CD4-positive, alpha-beta T cell treated with Interleukin-17A for 1 hour (primary cell): ENCODE measurements around the gene HES5.
A peak's percentile ranks its signal among the peaks of the same experiment; 100 is the strongest.

Experiments used
- DNase-seq: peaks from one replicate; pipeline ENCODE4 v3.0.0-alpha.2; 2020

HES5 gene

DNA sequence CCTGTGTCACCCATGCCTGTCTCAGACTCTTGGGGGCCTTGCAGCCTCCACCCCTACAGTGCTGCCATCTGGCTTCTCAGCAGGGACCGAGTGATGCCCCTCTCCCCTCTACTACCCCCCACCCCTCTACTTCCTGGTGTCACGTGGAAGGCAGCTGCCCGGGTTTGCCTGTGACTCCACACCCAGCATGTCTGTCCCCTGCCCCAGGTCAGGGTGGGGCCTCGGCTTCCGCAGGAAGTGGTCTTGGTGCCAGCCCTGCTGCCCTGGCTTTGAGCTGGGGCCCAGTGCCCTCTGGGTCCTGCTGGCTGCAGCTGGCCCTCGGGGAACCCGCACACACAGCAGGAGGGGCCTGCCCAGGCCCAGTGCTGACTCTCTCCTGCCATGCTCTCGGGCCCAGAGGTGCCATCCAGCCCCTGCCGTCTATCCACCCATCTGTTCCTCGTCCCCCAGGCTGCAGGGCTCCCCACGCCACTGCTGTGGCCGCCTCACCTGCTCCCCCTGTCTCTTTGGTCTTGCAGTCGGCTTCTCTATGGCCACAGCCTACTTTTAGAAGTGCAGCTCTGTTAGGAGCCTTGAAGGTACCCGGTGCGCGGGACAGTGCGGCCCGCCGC is 30.0 kb downstream of the HES5 start:
- DNase-seq: peak; percentile 32

DNA sequence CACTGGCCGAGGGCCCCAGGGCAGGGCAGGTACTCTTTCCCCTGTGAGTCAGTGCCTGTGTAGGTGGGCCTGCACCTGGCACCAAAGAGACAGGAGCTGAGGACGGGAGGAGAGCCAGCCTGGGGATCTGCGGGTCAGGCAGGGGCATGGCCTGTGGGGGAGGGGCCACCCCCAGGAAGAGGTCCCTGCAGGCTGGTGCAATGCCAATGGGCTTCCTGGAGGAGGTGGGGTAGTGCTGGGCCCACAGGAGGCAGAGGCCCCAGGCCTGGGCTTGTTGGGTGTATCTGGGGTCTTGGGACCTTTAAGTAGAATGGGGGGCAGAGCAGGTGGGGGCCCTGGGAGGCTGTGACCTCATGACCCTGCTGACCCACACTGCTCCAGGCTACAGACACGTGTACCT is 30.8 kb downstream of the HES5 start:
- no peak for DNase-seq

DNA sequence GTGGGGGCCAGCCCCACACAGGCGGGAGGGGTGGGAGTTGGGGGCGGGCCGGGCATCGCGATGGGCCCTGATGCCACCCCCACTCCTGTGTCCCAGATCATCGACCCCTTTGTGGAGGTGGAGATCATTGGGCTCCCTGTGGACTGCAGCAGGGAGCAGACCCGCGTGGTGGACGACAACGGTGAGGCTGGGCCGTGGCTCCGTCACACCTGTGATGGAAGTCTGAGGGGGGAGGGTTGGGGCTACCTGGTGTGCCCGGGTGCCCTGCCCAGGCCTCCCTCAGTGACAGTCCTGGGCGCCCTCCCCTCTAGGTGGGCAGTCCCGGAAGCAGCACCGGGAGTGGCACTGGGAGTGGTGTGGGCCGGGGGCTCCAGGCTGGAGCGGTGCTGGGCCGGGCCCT is 31.4 kb downstream of the HES5 start:
- no peak for DNase-seq

- no peak for DNase-seq
Observed at GRCh38 chr1:2497891-2498290, 32.2 kb downstream of the HES5 start.

DNA sequence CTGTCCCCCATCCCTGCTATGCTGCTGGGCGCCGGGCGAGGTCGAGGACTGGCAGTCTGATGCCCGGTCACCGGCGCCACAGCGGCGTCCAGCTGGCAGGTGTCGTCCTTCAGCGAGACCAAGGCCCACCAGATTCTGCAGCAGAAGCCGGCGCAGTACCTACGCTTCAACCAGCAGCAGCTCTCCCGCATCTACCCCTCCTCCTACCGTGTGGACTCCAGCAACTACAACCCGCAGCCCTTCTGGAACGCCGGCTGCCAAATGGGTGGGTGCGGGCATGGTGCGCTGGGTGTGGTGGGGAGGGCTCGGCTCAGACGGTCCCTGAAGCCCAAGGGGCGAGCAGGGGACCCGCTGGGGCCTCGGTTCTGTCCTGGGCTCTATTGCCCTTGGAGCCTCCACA is 33.3 kb downstream of the HES5 start:
- no peak for DNase-seq

- DNase-seq: peak; percentile 57
Observed at GRCh38 chr1:2496087-2496622, 33.9 kb downstream of the HES5 start.

GRCh38 chr1:2495546-2495945 is 34.5 kb downstream of the HES5 start:
- DNase-seq: no peak

GRCh38 chr1:2495026-2495425 is 35.0 kb downstream of the HES5 start:
- DNase-seq: no peak

DNA sequence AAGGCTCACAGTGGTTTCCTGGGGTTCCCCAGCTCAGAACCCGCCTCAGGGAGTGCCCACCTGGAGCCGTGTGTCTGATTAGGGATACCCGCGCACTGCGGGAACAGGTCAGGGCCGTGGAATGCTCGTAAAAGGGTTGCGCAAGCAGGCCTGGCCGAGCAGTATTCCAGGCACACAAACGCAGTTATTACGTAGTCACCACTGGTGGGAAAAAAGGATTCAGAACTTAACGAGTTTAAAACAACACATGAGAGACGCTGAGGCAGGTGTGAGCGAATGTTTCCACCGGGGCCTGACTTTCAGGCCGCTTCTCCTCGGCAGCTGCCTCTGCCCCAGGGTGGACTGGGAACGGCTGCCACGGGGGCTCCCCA is 35.8 kb downstream of the HES5 start:
- no peak for DNase-seq

DNA sequence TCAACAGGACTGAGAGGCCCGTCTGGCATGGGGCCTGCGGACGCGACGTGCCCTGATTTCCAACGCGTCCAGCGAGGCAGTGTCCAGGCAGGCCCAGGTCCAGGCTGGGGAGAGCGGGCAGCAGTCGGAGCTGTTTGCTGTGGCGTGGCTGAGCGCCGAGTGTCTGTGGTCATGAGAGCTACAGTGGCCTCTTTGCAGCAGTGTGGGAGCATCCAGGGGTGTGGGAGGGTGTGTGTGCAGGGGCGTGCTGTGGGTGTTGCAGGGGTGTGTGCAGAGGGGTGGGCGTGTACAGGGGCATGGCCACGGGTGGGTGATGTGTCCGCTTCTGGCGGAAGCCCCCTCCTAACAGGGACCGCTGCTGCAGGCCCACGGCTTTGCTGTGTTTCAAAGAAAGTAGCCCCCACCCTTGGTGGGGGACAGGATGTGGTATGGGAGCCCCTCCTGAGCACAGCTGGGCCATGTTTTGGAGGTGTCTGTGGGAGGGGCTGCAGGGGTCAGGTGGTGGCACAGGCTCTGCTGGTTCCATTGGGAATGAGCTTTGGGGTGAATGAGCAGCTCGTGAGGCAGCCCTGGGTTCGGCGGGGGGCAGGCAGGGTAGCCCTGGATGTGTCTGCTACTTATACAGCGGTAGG is 36.3 kb downstream of the HES5 start:
- peak; percentile 22 for DNase-seq

GRCh38 chr1:2493218-2493617 is 36.8 kb downstream of the HES5 start:
- no peak for DNase-seq

- no peak for DNase-seq
Observed at GRCh38 chr1:2492091-2492490, 38.0 kb downstream of the HES5 start.

DNA sequence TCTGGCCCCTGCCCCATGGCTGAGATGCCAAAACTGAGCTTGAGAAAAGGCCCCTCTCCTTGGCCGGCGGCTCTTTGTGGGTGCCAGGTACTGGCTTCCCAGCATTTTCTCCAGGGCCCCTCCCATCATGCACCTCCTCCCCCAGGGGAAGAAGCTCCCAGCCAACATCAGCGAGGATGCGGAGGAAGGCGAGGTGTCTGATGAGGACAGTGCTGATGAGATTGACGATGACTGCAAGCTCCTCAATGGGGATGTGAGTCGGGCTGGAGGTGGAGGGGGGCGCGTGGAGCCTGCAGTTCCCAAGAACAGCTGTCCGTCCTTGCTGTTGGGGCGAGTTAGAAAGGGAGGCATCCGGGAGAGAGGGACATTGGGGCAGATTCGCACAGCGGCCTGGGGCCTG is 40.4 kb downstream of the HES5 start:
- no peak for DNase-seq

GRCh38 chr1:2488688-2489087 is 41.4 kb downstream of the HES5 start:
- DNase-seq: no peak

GRCh38 chr1:2486558-2486957 is 43.5 kb downstream of the HES5 start:
- no peak for DNase-seq

GRCh38 chr1:2486041-2486440 is 44.0 kb downstream of the HES5 start:
- DNase-seq: no peak

DNA sequence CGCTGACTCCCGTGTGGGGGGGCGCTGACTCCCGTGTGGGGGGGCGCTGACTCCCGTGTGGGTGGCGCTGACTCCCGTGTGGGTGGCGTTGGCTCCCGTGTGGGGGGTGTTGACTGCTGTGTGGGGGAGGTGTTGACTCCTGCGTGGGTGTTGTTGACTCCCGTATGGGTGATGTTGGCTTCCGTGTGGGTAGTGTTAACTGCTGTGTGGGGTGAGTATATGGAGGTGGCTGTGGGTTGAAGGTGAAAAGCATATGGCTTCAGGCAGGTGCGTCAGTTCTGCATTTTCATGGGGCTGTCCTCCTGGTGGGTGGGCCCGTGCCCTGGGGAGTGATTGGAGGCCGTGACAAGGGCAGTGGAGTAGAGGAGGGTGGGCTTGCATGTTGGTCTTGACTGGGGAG is 46.1 kb downstream of the HES5 start:
- DNase-seq: no peak

DNA sequence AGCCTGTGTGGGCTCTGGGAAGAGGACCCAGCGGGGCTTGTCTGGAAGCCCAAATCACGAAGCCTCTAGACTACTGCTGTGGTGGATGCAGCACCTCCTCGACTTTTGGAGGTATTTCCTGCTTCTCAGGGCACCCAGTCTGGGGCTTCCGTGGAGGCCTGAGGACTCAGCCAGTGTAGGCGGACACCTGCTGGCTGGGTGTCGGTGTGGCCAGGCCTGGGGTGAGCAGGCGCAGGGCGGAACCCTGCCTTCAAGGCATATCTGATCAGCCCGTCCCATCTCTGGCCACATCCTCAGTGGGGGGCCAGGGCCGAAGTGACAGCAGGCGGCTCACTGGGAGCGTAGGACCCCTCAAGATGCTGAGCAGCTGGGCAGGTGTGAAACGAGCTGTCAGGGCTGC is 47.0 kb downstream of the HES5 start:
- no peak for DNase-seq

DNA sequence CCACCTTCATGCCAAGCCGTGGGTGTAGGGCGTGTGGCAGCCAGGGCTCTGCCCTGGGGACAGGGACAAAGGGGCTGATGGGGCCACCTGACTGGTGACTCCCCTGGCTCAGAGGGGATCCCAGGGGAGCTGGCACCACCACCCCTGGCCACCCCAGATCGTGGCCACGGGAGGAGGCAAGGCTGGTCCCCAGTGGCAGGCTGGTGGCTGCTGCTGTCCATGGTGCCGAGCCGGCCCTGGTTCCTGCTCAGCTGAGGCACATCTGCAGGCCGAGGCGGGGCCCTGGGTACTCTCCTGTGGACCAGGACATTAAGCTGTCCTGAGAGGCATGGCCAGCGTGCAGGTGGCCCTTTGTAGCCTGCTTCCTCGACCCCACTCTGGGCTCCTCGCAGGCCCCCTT is 47.5 kb downstream of the HES5 start:
- no peak for DNase-seq

DNA sequence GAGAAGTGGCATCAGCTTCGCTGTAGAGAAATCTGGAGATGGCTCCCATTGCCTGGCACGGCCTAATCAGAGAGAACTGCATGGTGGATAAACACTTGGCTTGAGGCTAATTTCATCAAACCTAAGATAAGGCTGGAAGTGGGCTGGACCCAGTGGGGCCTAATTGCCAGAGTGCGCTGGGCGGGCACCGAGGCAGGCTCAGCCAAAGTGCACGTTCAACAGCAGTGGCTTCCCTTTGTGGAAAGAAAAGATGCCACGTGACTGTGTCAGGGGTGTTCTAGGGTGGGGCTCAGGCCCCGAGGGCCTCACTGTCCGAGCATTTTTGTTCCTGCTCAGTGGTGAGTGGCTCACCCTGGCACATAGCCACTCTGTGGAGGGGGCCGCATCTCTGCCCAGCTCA is 48.2 kb downstream of the HES5 start:
- no peak for DNase-seq

GRCh38 chr1:2480986-2481364 is 49.1 kb downstream of the HES5 start:
- DNase-seq: no peak

DNA sequence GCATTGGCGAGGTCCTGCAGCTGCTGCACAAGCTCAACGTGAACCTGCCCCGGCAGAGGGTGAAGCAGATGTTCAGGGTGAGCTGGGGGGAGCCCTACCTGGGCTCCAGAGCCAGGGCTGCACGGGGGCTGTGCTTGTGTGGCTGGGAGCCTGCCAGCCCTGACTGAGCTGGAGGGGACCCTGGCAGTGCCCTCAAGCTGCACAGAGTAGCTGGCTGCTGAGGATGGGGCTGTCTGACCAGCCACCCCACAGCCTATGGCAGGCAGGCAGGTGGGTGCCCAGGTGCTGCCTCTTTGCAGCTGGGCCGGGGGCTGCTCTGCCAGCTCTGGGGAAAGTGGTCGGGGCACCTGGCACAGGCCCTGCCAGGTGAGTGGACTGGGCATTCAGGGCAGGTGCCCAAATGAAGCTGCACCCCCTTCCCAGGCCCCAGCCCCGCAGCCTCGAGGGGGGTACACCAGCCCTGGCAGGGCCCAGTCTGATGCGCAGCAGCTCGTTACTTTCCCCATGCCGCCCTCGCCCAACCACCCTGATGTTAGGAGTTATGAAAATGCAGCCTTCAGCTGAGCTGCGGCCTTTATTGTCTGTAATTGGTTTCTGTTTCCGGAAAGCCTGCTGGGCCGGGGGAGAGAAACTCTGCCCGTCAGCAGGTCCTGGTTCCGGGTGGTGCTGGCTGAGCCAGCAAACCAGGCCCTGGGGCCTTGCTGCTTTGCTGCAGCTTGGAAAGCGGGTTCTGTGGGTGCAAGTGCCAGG is 49.7 kb downstream of the HES5 start:
- DNase-seq: no peak

DNA sequence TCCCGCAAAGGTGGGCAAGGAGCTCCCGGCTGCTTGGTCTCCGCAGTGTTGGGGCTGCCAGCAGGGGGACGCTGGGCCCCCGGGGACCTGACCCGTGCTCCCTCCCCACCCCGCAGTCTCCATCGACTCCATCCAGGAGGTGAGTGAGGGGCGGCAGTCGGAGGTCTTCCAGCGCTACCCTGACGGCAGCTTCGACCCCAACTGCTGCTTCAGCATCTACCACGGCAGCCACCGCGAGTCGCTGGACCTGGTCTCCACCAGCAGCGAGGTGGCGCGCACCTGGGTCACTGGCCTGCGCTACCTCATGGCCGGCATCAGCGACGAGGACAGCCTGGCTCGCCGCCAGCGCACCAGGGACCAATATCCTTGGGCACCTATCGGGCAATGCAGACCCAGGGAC is 50.4 kb downstream of the HES5 start:
- no peak for DNase-seq

DNA sequence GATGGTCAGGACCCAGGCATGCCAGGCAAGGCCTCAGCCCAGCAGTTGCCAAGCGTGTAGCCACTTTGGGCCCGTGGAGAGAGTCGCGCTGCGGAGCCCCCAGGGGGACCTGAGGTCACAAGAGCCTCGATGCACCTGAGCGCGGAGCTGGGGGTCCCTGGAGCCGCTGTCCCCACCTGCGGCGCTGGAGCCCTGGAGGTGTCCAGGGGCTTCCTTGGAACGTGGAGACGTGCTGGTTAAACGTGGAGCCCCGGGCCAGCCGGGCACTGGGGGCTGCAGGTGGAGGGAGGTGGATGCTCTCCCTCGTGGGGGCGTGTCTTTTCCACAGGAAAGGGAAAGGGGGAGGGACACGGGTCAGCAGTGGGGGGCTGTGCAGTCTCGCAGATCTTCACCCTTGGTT is 50.9 kb downstream of the HES5 start:
- no peak for DNase-seq
